Measurements from ENCODE around the gene EDDM13. TPM values are rescaled to one million over a fixed set of nuclear protein-coding genes. Genes with fewer than 3 reads are reported as not detected.

EDDM13 gene
- total and polyA plus RNA-seq, 10 of the 15 experiments (the other 5 are each of a cell fraction or from before 2014, with no cell fraction given), result 0.15 to 0.37 TPM; not detected in 8

DNA sequence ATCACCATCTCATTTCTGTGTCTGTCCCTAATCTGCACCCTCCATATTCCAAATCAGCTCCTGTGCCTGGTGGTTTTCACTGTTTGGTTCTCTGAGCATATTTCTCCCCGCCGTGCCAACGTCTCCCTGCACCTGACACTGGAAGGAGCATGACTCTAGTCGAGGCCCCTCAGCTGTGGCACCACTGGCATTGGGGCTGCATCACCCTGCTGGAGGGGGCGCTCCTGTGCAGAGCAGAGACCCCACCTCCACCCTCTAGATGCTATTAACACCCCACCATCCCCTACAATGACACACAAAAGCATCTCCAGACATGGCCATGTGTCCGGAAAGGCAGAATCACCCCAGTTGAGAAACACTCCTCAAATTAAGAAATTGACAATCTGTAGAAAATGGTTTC is 49.6 kb upstream of the EDDM13 start:
- 68% methylated on average over 6 of the region's 6 CpGs for WGBS (ENCODE audit: insufficient coverage, insufficient replicate concordance, low lambda C conversion rate, missing lambda C conversion rate)
- H4K20me1 ChIP-seq (ENCODE audit: control insufficient read depth, insufficient read depth), result no peaks in the 10 kb centered on the region
- ChIA-PET CTCF (no interaction called here), POLR2A (no interaction called here), RAD21 (ENCODE audit: unreplicated experiment) (no interaction called here), SMC1A (ENCODE audit: uncharacterized antibody, unreplicated experiment) (no interaction called here)
- DNase-seq (ENCODE audit: low read depth, low spot score) (no peak), ATAC-seq (no peak), FAIRE-seq (no peak)
- no peak overlapping the region for H3K4me3 ChIP-seq
- no peaks in the 10 kb centered on the region for H3K4me1 ChIP-seq (ENCODE audit: control insufficient read depth, insufficient read depth, low read length)
- no peak overlapping the region for H3K27ac ChIP-seq (ENCODE audit: control insufficient read depth, insufficient read depth)
- no peak overlapping the region for H3K4me2 ChIP-seq (ENCODE audit: control insufficient read depth, insufficient read depth)
- no peaks in the 10 kb centered on the region for H3K27me3 ChIP-seq (replicated peaks in 1 of 2; ENCODE audit: control insufficient read depth in 2 of 2, insufficient read depth in 2 of 2, low read length in 1 of 2)
- H3K9ac ChIP-seq (ENCODE audit: control insufficient read depth, insufficient read depth, low read length), result no peak overlapping the region
- H2AFZ ChIP-seq (ENCODE audit: control insufficient read depth, low read depth, low read length), result no peak overlapping the region
- in situ Hi-C loops (cut with MboI) (no loop called here), intact Hi-C loops (cut with micrococcal nuclease; ENCODE audit: unreplicated experiment) (no loop called here)
- H3K79me2 ChIP-seq (ENCODE audit: control insufficient read depth, insufficient read depth, low read length), result no peaks in the 10 kb centered on the region
- no TSS peak for BruUV-seq (replicated peaks)
- H3K9me3 ChIP-seq (replicated peaks; ENCODE audit: control insufficient read depth, insufficient read depth, low read length), result no peaks in the 10 kb centered on the region
- TF ChIP-seq MYB (IDR thresholded peaks at IDR 0.05; ENCODE audit: borderline replicate concordance, low read depth, low read length) (no peak), HDAC2 (IDR thresholded peaks at IDR 0.05) (no peak), SP1 (IDR thresholded peaks at IDR 0.05; ENCODE audit: low read depth, low read length) (no peak), STAT3 (IDR thresholded peaks at IDR 0.05; ENCODE audit: low read depth, low read length) (no peak), CHD4 (IDR thresholded peaks at IDR 0.05) (no peak), FOXK2 (IDR thresholded peaks at IDR 0.05) (no peak), CBFB (IDR thresholded peaks at IDR 0.05; ENCODE audit: low read depth) (no peak)
- no peaks in the 10 kb centered on the region; a peak in 1 of 4 replicates for H3K36me3 ChIP-seq (ENCODE audit: control insufficient read depth in 2 of 2, insufficient read depth in 2 of 2, low read length in 1 of 2)

DNA sequence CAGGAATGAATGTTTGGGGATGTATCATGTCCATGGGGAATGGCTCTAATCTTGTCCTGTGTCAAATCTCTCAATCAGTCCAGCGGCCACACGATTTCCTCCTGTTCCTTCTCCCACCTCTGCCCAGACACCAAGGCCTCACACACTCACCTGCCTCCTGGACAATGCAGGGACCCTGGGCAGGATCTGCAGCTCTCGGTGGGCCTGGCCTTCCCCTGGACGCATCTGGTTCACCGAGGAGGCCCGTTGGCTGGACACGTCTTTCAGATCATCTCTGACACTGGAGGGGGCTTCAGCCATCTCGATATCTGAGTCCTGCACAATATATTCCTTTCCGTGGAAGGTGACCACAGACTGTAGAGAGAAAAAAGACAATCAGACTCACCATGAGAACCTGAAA is 49.1 kb upstream of the EDDM13 start:
- DNase-seq (ENCODE audit: low read depth, low spot score) (no peak), ATAC-seq (no peak), FAIRE-seq (no peak)
- 64% methylated on average over 9 of the region's 9 CpGs for WGBS (ENCODE audit: insufficient coverage, insufficient replicate concordance, low lambda C conversion rate, missing lambda C conversion rate)
- POLR2A ChIA-PET, result no interaction called here
- in situ Hi-C loops (cut with MboI) (no loop called here), intact Hi-C loops (cut with micrococcal nuclease; ENCODE audit: unreplicated experiment) (no loop called here)
- Histone ChIP-seq H3K79me2 (ENCODE audit: control insufficient read depth, insufficient read depth, low read length) (no peaks in the 10 kb centered on the region), H3K27ac (ENCODE audit: control insufficient read depth, insufficient read depth) (no peak overlapping the region), H3K9me3 (replicated peaks; ENCODE audit: control insufficient read depth, insufficient read depth, low read length) (no peaks in the 10 kb centered on the region), H3K4me1 (ENCODE audit: control insufficient read depth, insufficient read depth, low read length) (no peaks in the 10 kb centered on the region), H2AFZ (ENCODE audit: control insufficient read depth, low read depth, low read length) (no peak overlapping the region), H4K20me1 (ENCODE audit: control insufficient read depth, insufficient read depth) (no peaks in the 10 kb centered on the region), H3K27me3 (replicated peaks in 1 of 2; ENCODE audit: control insufficient read depth in 2 of 2, insufficient read depth in 2 of 2, low read length in 1 of 2) (no peaks in the 10 kb centered on the region), H3K4me2 (ENCODE audit: control insufficient read depth, insufficient read depth) (no peak overlapping the region), H3K9ac (ENCODE audit: control insufficient read depth, insufficient read depth, low read length) (no peak overlapping the region), H3K4me3 (no peak overlapping the region), H3K36me3 (ENCODE audit: control insufficient read depth in 2 of 2, insufficient read depth in 2 of 2, low read length in 1 of 2) (no peaks in the 10 kb centered on the region; a peak in 1 of 4 replicates)
- no TSS peak for BruUV-seq (replicated peaks)
- CTCF ChIA-PET, result no interaction called here
- TF ChIP-seq PAX5 (IDR thresholded peaks at IDR 0.05; ENCODE audit: borderline replicate concordance, low read depth, low read length) (no peak), MTA2 (IDR thresholded peaks at IDR 0.05; ENCODE audit: low read depth) (no peak)
- RAD21 ChIA-PET (ENCODE audit: unreplicated experiment), result no interaction called here
- SMC1A ChIA-PET (ENCODE audit: uncharacterized antibody, unreplicated experiment), result no interaction called here
